Measurements from ENCODE around the gene IPPK.

DNA sequence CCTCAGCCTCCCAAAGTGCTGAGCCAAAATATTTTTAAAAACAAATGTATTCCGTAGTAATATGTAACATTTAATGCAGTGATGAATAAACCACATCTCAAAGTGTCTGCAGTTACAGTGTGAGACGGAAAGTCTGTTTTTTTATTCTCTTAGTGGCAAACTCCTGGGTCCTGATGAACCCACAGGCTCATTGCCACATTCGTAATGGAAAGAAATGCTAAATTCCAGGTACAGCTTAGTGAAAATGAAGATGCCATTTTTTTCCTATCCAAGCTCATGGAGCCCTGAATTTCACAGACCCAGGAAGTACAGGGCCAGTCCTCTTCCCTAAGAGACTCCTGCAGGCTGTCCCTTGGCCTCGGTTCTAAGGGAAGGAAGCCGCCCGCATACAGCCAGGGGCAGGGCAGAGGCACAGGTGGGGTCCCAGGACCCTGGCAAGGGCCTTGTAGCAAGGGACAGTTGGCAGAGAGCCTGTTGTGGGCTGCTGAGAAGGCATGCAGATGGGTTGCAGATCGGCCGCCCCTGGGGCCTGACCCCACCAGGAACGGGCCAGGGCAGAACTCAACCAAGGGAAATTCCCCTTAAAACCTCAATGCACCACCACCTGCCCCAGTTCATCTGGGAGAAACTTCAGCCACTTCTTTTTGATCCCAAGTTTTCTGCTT, 36.2 kb downstream of the IPPK start:
- TF ChIP-seq, protein P1, sequence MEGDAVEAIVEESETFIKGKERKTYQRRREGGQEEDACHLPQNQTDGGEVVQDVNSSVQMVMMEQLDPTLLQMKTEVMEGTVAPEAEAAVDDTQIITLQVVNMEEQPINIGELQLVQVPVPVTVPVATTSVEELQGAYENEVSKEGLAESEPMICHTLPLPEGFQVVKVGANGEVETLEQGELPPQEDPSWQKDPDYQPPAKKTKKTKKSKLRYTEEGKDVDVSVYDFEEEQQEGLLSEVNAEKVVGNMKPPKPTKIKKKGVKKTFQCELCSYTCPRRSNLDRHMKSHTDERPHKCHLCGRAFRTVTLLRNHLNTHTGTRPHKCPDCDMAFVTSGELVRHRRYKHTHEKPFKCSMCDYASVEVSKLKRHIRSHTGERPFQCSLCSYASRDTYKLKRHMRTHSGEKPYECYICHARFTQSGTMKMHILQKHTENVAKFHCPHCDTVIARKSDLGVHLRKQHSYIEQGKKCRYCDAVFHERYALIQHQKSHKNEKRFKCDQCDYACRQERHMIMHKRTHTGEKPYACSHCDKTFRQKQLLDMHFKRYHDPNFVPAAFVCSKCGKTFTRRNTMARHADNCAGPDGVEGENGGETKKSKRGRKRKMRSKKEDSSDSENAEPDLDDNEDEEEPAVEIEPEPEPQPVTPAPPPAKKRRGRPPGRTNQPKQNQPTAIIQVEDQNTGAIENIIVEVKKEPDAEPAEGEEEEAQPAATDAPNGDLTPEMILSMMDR (IDR thresholded peaks at IDR 0.05) = no peak
- no peak for TF ChIP-seq POLR2A (IDR thresholded peaks at IDR 0.05)

Data from lower leg skin (tissue), 3 donors.